Right lobe of liver (tissue), 4 donors: ENCODE data around the gene GFER.
A peak's percentile ranks its signal among the peaks of the same experiment; 100 is the strongest.

Experiments
- CTCF ChIP-seq, 4 donors: fragments of 200-600 bp in 3 of 4; fragments of 450-650 bp in 1 of 4; IDR thresholded peaks; one replicate each; pipeline versions ENCODE4 v1.5.1 to v1.8.0; 2016 to 2022; ENCODE audit warnings: antibody characterized with exemption in 4 of 4, mild to moderate bottlenecking in 2 of 4
- POLR2A ChIP-seq: fragments of 450-650 bp; IDR thresholded peaks from one replicate; pipeline ENCODE4 v1.6.1; 2017; ENCODE audit warnings: antibody characterized with exemption, mild to moderate bottlenecking
- donor health status: DM: no; HTN: no; CAD: no.
- donor health status: DM: no; HTN: no; CAD: no.
- donor health status: DM: no; HTN: yes; CAD: no.

- TF ChIP-seq POLR2A (peak; percentile 88), CTCF (IDR thresholded peaks at IDR 0.05) (peak in 1 of 4 donors; percentile 18)
These were observed 12.1 kb upstream of the GFER start, which contains the start of gene TBL3 for GRCh38 chr16:1971796-1972489.
